ENCODE data around the gene INHA. TPM values are rescaled to one million over a fixed set of nuclear protein-coding genes. Genes with fewer than 3 reads are reported as not detected.

INHA gene
- total and polyA plus RNA-seq, 2 donors (not counting 1 experiment from before 2014, with no cell fraction given) = not detected

DNA sequence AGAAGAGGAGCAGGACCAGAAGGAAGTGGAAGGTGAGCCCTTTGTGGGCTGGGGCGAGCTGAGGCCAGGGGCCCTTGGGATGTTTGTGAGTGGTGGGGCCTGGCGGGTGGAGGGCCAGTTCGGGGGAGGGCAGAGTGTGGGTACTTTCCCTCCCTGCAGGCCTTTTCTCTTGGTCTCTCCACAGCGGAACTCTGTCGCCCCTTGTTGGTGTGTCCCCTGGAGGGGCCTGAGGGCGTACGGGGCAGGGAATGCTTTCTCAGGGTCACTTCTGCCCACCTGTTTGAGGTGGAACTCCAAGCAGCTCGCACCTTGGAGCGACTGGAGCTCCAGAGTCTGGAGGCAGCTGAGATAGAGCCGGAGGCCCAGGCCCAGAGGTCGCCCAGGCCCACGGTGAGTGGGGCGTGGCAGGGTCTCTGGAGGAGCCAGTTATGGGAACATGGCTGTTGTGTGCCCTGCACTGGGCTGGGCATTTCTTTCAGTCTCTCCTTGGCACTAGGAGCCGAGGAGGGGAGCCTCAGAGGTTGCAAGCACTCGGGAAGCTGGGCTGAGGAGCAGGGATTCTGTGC is 36.4 kb downstream of the INHA start:
- Mint-ChIP-seq H3K27me3 (no peaks in the 10 kb centered on the region), H3K4me3 (no peak overlapping the region), H3K9me3 (ENCODE audit: insufficient read depth) (no peaks in the 10 kb centered on the region), H3K27ac (no peak overlapping the region), H3K4me1 (peaks cover 22% of the 10 kb centered on the region)
- Histone ChIP-seq H2AFZ (ENCODE audit: insufficient read depth, low read depth, low read length, poor library complexity, severe bottlenecking) (no peak overlapping the region), H3K27me3 (replicated peaks in 1 of 4; ENCODE audit: control extremely low read depth in 1 of 4, control insufficient read depth in 3 of 4, insufficient read depth in 4 of 4, low read length in 3 of 4) (no peaks in the 10 kb centered on the region), H3K36me3 (replicated peaks in 1 of 2; ENCODE audit: control extremely low read depth in 1 of 2, control insufficient read depth in 1 of 2, extremely low read depth in 1 of 2, insufficient read depth in 2 of 2, low read length in 1 of 2) (peaks cover 0 to 59% of the 10 kb centered on the region in 2 experiments), H3K4me1 (ENCODE audit: control insufficient read depth in 2 of 2, insufficient read depth in 2 of 2, low read length in 2 of 2) (peaks cover 20 to 21% of the 10 kb centered on the region in 2 donors), H3K4me3 (ENCODE audit: control extremely low read depth in 1 of 5, extremely low read depth in 1 of 5, insufficient read depth in 1 of 5, low read depth in 2 of 5, low read length in 4 of 5) (no peak overlapping the region), H3K4me2 (replicated peaks; ENCODE audit: low read depth, low read length, poor library complexity, severe bottlenecking) (no peak overlapping the region), H3K27ac (ENCODE audit: low read length in 2 of 2) (no peak overlapping the region), H3K79me2 (ENCODE audit: control insufficient read depth, insufficient read depth, low read length) (peaks cover 3% of the 10 kb centered on the region), H4K20me1 (ENCODE audit: control insufficient read depth, insufficient read depth, low read length, poor library complexity, severe bottlenecking) (no peaks in the 10 kb centered on the region), H3K9ac (ENCODE audit: low read length) (no peak overlapping the region), H3K9me3 (ENCODE audit: control extremely low read depth in 1 of 3, control insufficient read depth in 2 of 3, insufficient read depth in 1 of 3, low read length in 2 of 3) (no peaks in the 10 kb centered on the region)
- ChIA-PET POLR2A (no interaction called here), CTCF (interaction anchor here (1.3 kb wide), 1 partner anchor 8 kb away, joined by 3 read pairs; no protein-coding TSS in a partner anchor)
- DNase-seq (no peak), ATAC-seq (ENCODE audit: low read depth) (no peak)
- intact Hi-C loops (cut with micrococcal nuclease) = no loop called here
- TF ChIP-seq, protein P1, sequence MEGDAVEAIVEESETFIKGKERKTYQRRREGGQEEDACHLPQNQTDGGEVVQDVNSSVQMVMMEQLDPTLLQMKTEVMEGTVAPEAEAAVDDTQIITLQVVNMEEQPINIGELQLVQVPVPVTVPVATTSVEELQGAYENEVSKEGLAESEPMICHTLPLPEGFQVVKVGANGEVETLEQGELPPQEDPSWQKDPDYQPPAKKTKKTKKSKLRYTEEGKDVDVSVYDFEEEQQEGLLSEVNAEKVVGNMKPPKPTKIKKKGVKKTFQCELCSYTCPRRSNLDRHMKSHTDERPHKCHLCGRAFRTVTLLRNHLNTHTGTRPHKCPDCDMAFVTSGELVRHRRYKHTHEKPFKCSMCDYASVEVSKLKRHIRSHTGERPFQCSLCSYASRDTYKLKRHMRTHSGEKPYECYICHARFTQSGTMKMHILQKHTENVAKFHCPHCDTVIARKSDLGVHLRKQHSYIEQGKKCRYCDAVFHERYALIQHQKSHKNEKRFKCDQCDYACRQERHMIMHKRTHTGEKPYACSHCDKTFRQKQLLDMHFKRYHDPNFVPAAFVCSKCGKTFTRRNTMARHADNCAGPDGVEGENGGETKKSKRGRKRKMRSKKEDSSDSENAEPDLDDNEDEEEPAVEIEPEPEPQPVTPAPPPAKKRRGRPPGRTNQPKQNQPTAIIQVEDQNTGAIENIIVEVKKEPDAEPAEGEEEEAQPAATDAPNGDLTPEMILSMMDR (IDR thresholded peaks at IDR 0.05) = no peak
- WGBS (ENCODE audit: insufficient coverage) = 83% methylated on average over 14 of the region's 15 CpGs

DNA sequence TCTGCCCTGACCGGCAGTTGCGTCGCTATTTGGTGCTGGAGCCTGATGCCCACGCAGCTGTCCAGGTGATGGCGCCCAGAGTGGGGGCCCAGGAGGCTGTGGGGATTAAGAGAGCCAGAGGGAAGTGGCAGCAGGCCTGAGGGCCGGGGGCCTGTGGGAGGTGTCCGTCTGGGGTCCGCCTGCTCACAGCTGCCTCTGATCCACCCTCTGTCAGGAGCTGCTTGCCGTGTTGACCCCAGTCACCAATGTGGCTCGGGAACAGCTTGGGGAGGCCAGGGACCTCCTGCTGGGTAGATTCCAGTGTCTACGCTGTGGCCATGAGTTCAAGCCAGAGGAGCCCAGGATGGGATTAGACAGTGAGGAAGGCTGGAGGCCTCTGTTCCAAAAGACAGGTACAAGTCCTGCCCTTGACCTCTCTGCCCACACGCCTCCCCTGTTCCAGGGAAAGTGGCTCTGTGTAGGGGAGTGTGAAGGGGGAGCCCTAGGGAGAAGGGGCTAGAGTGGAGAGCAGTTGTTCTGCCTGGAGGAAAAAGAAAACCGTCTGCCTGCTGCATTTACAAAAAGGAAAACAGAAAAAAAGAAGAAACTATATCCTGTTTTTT is 37.1 kb downstream of the INHA start:
- Histone ChIP-seq H3K4me3 (ENCODE audit: control extremely low read depth in 1 of 5, extremely low read depth in 1 of 5, insufficient read depth in 1 of 5, low read depth in 2 of 5, low read length in 4 of 5) (no peak overlapping the region), H2AFZ (ENCODE audit: insufficient read depth, low read depth, low read length, poor library complexity, severe bottlenecking) (no peak overlapping the region), H3K36me3 (replicated peaks in 1 of 2; ENCODE audit: control extremely low read depth in 1 of 2, control insufficient read depth in 1 of 2, extremely low read depth in 1 of 2, insufficient read depth in 2 of 2, low read length in 1 of 2) (peaks cover 0 to 58% of the 10 kb centered on the region in 2 experiments), H3K79me2 (ENCODE audit: control insufficient read depth, insufficient read depth, low read length) (peaks cover 3% of the 10 kb centered on the region), H3K9me3 (ENCODE audit: control extremely low read depth in 1 of 3, control insufficient read depth in 2 of 3, insufficient read depth in 1 of 3, low read length in 2 of 3) (no peaks in the 10 kb centered on the region), H3K27ac (ENCODE audit: low read length in 2 of 2) (no peak overlapping the region), H3K27me3 (replicated peaks in 1 of 4; ENCODE audit: control extremely low read depth in 1 of 4, control insufficient read depth in 3 of 4, insufficient read depth in 4 of 4, low read length in 3 of 4) (no peaks in the 10 kb centered on the region), H3K9ac (ENCODE audit: low read length) (no peak overlapping the region), H4K20me1 (ENCODE audit: control insufficient read depth, insufficient read depth, low read length, poor library complexity, severe bottlenecking) (no peaks in the 10 kb centered on the region), H3K4me1 (ENCODE audit: control insufficient read depth in 2 of 2, insufficient read depth in 2 of 2, low read length in 2 of 2) (peaks cover 12 to 13% of the 10 kb centered on the region in 2 donors), H3K4me2 (replicated peaks; ENCODE audit: low read depth, low read length, poor library complexity, severe bottlenecking) (no peak overlapping the region)
- no peak overlapping the region for H3K27ac Mint-ChIP-seq
- 94% methylated on average over 11 of the region's 13 CpGs for WGBS (ENCODE audit: insufficient coverage)
- intact Hi-C loops (cut with micrococcal nuclease) = no loop called here
- DNase-seq (no peak), ATAC-seq (ENCODE audit: low read depth) (no peak)
- no peaks in the 10 kb centered on the region for H3K9me3 Mint-ChIP-seq (ENCODE audit: insufficient read depth)
- CTCF ChIA-PET = no interaction called here
- POLR2A ChIA-PET = no interaction called here
- H3K4me3 Mint-ChIP-seq = no peak overlapping the region
- TF ChIP-seq EZH2 (IDR thresholded peaks at IDR 0.05; ENCODE audit: borderline replicate concordance, insufficient read depth, low read depth, low read length, poor library complexity, severe bottlenecking) = no peak
- TF ChIP-seq, protein P1 (IDR thresholded peaks at IDR 0.05) = no peak
- H3K27me3 Mint-ChIP-seq = no peaks in the 10 kb centered on the region
- H3K4me1 Mint-ChIP-seq = peaks cover 15% of the 10 kb centered on the region

Data from B cell (primary cell).